Duodenal mucosa (tissue), 2 donors: Measurements from ENCODE around the gene SIRT2.

Source experiments
- H3K27ac ChIP-seq: one replicate; pipeline ENCODE4 v1.7.0; 2013; ENCODE audit warnings: low read depth, low read length
- H3K27me3 ChIP-seq, 2 donors: one replicate each; pipeline ENCODE4 v1.7.0; 2013; ENCODE audit warnings: low read length in 2 of 2, control low read depth in 1 of 2; ENCODE audit not compliant: insufficient read depth in 2 of 2, control insufficient read depth in 1 of 2
- H3K36me3 ChIP-seq, 2 donors: one replicate each; pipeline ENCODE4 v1.7.0; 2013; ENCODE audit warnings: low read length in 2 of 2, control low read depth in 1 of 2; ENCODE audit not compliant: insufficient read depth in 2 of 2, control insufficient read depth in 1 of 2
- H3K4me1 ChIP-seq, 2 donors: one replicate each; pipeline ENCODE4 v1.7.0; 2013; ENCODE audit warnings: low read length in 2 of 2, control low read depth in 1 of 2; ENCODE audit not compliant: insufficient read depth in 2 of 2, control insufficient read depth in 1 of 2
- H3K4me3 ChIP-seq, 2 donors: one replicate each; pipeline ENCODE4 v1.7.0; 2013; ENCODE audit warnings: low read length in 2 of 2, low read depth in 1 of 2
- H3K9ac ChIP-seq, 2 donors: one replicate each; pipeline ENCODE4 v1.7.0; 2013; ENCODE audit warnings: low read length in 2 of 2, low read depth in 1 of 2
- H3K9me3 ChIP-seq, 2 donors: one replicate each; pipeline ENCODE4 v1.7.0; 2013; ENCODE audit warnings: low read length in 2 of 2, control low read depth in 1 of 2; ENCODE audit not compliant: control insufficient read depth in 1 of 2

Gene SIRT2

DNA sequence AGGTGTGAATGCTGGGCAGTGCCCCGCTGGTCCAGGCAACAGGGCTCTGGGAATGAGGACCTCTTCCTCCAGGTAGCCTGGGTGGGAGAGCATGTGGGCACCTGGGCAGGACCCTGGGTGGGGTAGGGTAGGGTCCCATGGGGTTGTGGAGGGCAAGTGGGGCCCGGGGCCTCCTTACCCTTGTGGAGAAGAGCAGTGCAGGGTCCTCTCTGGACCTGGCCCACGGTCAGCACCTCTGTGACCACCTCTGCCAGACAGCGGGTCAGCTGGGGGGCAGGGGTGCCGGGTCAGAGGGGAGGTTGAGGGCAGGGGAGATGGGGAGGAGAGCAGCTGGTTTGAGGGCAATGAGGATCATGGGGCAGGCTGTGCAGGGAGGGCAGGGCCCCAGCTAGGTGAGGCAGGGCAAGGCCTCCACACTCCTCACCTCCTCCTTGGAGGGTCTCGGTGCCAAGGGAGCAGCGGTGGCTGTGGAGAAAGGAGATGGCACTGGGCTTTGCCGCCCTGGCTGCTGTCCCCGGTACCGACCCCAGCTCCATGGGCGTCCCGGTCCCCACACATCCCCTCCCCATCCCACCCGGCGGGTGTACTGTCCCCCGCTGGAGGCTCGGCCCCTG is 12.1 kb upstream of the SIRT2 start:
- Histone ChIP-seq H3K9ac (no peak overlapping the region), H3K9me3 (no peaks in the 10 kb centered on the region), H3K4me1 (no peaks in the 10 kb centered on the region), H3K36me3 (peaks cover 2 to 21% of the 10 kb centered on the region in 2 donors), H3K27ac (no peak overlapping the region), H3K4me3 (no peak overlapping the region), H3K27me3 (no peaks in the 10 kb centered on the region)

DNA sequence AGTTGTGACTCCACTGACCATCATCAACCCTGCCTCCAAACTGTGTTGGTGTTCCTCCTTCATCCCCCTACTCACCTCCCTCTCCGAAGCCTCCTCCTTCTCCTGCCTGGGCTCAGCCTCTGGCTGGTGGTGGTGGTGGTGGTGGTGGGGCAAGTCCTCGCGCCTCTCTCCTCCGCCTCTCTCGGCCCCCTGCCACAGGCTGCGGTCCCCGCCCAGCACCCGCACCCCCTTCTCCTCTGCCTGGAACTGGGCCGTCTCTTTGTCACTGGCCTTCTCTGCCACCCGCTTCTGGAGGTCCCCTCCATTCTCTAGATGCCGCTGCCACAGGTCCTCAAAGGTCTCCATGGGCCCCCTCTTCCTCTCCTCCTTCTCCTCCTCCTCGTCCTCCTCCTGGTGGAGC is 11.1 kb upstream of the SIRT2 start:
- H3K27me3 ChIP-seq = no peaks in the 10 kb centered on the region
- no peak overlapping the region for H3K27ac ChIP-seq
- H3K4me1 ChIP-seq = no peaks in the 10 kb centered on the region
- H3K9ac ChIP-seq = no peak overlapping the region
- H3K36me3 ChIP-seq = peaks cover 2 to 26% of the 10 kb centered on the region in 2 donors
- no peak overlapping the region for H3K4me3 ChIP-seq
- no peaks in the 10 kb centered on the region for H3K9me3 ChIP-seq

- no peaks in the 10 kb centered on the region for H3K4me1 ChIP-seq
- H3K27me3 ChIP-seq = no peaks in the 10 kb centered on the region
- no peaks in the 10 kb centered on the region for H3K9me3 ChIP-seq
- H3K36me3 ChIP-seq = peaks cover 2 to 39% of the 10 kb centered on the region in 2 donors
- no peak overlapping the region for H3K9ac ChIP-seq
- H3K27ac ChIP-seq = no peak overlapping the region
- H3K4me3 ChIP-seq = no peak overlapping the region
Observed at GRCh38 chr19:38908911-38909310, 9.5 kb upstream of the SIRT2 start.

DNA sequence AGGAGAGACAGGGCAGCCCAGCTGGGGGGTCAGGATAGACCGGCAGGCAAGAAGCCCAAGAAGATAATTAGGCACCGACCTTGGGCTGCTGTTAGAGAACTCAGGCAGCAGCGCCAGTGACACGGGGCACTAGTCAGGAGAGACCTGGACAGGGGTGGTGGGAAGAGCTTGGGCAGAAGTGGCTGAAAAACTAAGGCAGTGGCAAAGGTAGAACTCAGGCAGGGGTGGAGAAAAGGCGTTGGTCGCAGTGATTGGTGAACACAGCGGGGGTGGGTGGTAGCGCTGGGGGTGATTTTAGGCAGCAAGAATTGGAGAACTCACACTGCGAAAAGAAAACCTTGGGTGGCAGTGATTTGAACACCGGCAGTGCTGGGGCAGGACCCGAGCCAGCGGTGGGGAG is 8.3 kb upstream of the SIRT2 start:
- Histone ChIP-seq H3K9ac (no peak overlapping the region), H3K36me3 (peaks cover 2 to 39% of the 10 kb centered on the region in 2 donors), H3K27me3 (no peaks in the 10 kb centered on the region)

GRCh38 chr19:38907227-38907626 is 7.8 kb upstream of the SIRT2 start:
- no peak overlapping the region for H3K4me3 ChIP-seq
- H3K9ac ChIP-seq = no peak overlapping the region
- no peaks in the 10 kb centered on the region for H3K9me3 ChIP-seq
- no peaks in the 10 kb centered on the region for H3K4me1 ChIP-seq
- H3K27ac ChIP-seq = no peak overlapping the region
- peaks cover 2 to 39% of the 10 kb centered on the region in 2 donors for H3K36me3 ChIP-seq
- no peaks in the 10 kb centered on the region for H3K27me3 ChIP-seq

More for the DNA sequence above, 8.3 kb upstream of the SIRT2 start:
- Histone ChIP-seq H3K9me3 (no peaks in the 10 kb centered on the region), H3K27ac (no peak overlapping the region), H3K4me3 (no peak overlapping the region), H3K4me1 (no peaks in the 10 kb centered on the region)

DNA sequence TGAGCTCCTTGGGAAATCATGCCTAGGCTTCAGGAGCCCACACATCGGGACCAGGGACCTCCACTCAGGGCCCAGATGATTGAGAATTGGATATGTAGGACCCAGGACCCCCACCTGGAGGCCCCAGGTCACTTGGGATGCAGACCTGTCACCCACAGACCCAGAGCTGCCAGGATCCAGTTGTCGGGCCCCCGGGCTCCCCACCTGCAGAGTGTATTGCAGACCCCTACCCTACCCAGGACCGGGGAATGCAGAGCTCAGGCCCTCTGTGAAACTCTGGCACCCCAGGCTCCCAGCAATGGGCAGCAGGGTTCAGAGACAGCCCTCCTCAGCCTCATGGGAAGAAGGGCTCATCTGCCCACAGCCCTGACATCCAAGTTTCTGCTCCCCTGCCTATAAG is 6.2 kb upstream of the SIRT2 start:
- Histone ChIP-seq H3K36me3 (peaks cover 2 to 39% of the 10 kb centered on the region in 2 donors), H3K27me3 (no peaks in the 10 kb centered on the region), H3K4me1 (peaks cover 4% of the 10 kb centered on the region in 2 donors), H3K27ac (no peak overlapping the region), H3K4me3 (no peak overlapping the region), H3K9me3 (no peaks in the 10 kb centered on the region), H3K9ac (no peak overlapping the region)

DNA sequence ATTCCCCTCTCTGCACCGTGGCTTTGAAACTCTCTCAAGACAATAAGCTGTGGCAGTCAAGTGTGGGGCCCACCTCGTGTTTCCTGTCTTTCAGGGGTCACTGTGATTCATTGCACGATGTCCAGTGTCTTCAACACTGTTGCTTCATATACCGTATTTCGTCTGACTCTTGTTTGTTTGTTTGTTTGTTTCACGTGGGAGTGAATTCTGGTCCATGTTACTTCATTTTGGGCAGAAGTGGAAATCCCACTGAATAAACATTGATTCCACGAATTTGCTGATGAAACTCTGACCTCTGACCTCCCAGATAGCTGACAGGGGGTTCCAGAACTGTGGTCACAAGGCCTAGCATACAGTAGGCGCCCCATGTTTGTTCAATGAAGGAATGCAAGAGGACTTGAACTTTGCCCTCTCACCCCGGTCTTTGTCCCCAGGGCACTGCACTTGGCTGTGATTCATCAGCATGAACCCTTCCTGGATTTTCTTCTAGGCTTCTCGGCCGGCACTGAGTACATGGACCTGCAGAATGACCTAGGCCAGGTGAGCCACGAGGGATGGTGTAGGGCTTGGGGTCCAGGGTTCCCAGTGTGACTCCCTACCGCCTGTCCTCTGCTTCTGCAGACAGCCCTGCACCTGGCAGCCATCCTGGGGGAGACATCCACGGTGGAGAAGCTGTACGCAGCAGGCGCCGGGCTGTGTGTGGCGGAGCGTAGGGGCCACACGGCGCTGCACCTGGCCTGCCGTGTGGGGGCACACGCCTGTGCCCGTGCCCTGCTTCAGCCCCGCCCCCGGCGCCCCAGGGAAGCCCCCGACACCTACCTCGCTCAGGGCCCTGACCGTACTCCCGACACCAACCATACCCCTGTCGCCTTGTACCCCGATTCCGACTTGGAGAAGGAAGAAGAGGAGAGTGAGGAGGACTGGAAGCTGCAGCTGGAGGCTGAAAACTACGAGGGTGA is 5.4 kb upstream of the SIRT2 start:
- peaks cover 2 to 39% of the 10 kb centered on the region in 2 donors for H3K36me3 ChIP-seq
- no peak overlapping the region for H3K4me3 ChIP-seq
- no peak overlapping the region for H3K9ac ChIP-seq
- no peak overlapping the region for H3K27ac ChIP-seq
- H3K27me3 ChIP-seq = no peaks in the 10 kb centered on the region
- no peaks in the 10 kb centered on the region for H3K9me3 ChIP-seq
- H3K4me1 ChIP-seq = peaks cover 6 to 8% of the 10 kb centered on the region in 2 donors

GRCh38 chr19:38901683-38902082 is 2.3 kb upstream of the SIRT2 start:
- no peak overlapping the region for H3K9ac ChIP-seq
- H3K4me3 ChIP-seq = no peak overlapping the region
- H3K27ac ChIP-seq = no peak overlapping the region
- peaks cover 0 to 19% of the 10 kb centered on the region in 2 donors for H3K36me3 ChIP-seq
- H3K4me1 ChIP-seq = peaks cover 18 to 19% of the 10 kb centered on the region in 2 donors
- H3K27me3 ChIP-seq = no peaks in the 10 kb centered on the region
- H3K9me3 ChIP-seq = no peaks in the 10 kb centered on the region

DNA sequence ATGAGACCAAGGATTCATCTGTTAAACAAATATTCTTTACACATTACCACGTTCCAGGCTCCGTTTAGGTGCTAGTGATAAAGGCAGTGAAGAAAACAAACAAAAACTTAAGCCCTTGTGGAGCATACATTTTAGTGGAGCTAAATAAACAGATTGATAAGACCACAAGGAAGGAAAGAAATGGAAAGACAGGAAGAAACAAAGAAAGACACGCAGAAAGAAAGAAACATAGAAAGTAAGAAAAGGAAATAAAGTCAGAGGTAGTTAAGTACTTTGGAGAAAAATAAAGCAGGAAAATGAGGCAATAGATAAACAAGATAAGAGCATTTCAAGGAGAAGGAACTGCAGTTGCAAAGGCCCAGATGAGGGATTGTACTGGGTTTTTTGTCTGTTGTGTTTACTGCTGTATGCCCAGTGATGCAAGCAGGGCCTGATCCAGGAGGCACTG is 1.3 kb upstream of the SIRT2 start:
- H3K9me3 ChIP-seq = no peaks in the 10 kb centered on the region
- no peaks in the 10 kb centered on the region for H3K27me3 ChIP-seq
- H3K27ac ChIP-seq = no peak overlapping the region
- H3K36me3 ChIP-seq = peaks cover 0 to 16% of the 10 kb centered on the region in 2 donors
- H3K4me3 ChIP-seq = peak overlapping the region; percentile 71 to 89
- peak overlapping the region; percentile 56 to 73 for H3K9ac ChIP-seq
- H3K4me1 ChIP-seq = peaks cover 18 to 19% of the 10 kb centered on the region in 2 donors

DNA sequence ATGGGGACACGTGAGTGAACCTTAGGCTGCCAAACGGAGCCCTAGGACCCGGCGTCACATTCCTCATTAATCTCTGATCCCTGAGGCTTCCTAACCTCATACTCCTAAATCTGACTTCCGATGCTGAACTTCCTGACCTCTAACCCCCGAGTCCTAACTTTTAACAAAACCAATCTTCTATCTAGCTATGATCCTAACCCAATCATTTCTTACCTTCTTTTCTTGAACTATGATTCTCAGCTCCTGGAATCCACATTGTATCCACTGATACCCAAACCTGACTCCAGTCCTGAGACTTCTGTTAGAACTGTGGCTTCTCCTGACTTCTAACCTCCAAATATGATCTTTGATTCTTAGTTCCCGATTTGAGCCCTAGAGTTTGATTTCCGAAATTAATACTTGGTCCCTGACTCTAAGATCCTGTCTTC is 798 bp upstream of the SIRT2 start:
- Histone ChIP-seq H3K9me3 (no peaks in the 10 kb centered on the region), H3K4me1 (peaks cover 18 to 19% of the 10 kb centered on the region in 2 donors), H3K4me3 (peak overlapping the region; percentile 71 to 89), H3K27ac (peak overlapping the region; percentile 71), H3K27me3 (no peaks in the 10 kb centered on the region), H3K36me3 (peaks cover 0 to 12% of the 10 kb centered on the region in 2 donors), H3K9ac (peak overlapping the region; percentile 56 to 73)
